Dendritic cell treated with granulocyte-macrophage colony-stimulating factor and Interleukin-4, amounts not matched to agents 40 ng/mL and 50 ng/mL, for 4 days (primary cell): ENCODE measurements around the gene SLC40A1.

Experiments used
- H3K27ac Mint-ChIP-seq: one replicate; pipeline ENCODE4 v1.8.0; 2022; ENCODE audit warnings: mild to moderate bottlenecking, mixed read lengths
- H3K27me3 Mint-ChIP-seq: one replicate; pipeline ENCODE4 v1.8.0; 2022; ENCODE audit warnings: mild to moderate bottlenecking, mixed read lengths
- H3K36me3 Mint-ChIP-seq: one replicate; pipeline ENCODE4 v1.8.0; 2022; ENCODE audit warnings: low read depth, mixed read lengths
- H3K4me1 Mint-ChIP-seq: one replicate; pipeline ENCODE4 v1.8.0; 2022; ENCODE audit warnings: low read depth, mixed read lengths
- H3K4me3 Mint-ChIP-seq: one replicate; pipeline ENCODE4 v1.8.0; 2022; ENCODE audit warnings: mild to moderate bottlenecking, moderate library complexity, mixed read lengths
- H3K9me3 Mint-ChIP-seq: one replicate; pipeline ENCODE4 v1.8.0; 2022; ENCODE audit warnings: mixed read lengths
- intact Hi-C: fragments of 100-400 bp; cut with micrococcal nuclease; formaldehyde crosslinking; loops from one replicate; pipeline ENCODE4 v1.15.0; 2022

Gene SLC40A1

DNA sequence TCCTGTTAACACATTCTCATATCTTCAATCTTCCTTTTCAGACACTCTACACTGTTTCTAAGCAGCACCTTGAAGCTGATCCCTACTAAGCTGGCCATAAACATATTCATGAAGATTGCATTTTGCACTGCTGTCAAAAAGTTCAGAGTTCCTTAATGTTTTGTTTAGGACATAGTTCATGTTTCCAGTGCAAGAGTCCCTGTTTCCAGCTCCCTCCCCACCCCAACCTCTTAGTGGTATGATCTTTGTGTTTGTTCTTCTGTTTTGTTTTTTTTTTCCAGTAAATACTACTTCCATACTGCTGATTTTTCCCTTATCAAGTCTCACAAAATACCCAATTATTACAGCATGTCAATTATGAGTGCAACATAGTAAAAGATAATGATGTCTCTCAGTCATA, 4.1 kb upstream of the SLC40A1 start:
- no peaks in the 10 kb centered on the region for H3K9me3 Mint-ChIP-seq
- H3K4me3 Mint-ChIP-seq = no peak overlapping the region
- H3K36me3 Mint-ChIP-seq = peaks cover 9% of the 10 kb centered on the region
- intact Hi-C loops = loop anchor here (5.0 kb wide), 2 partner anchors 33 to 142 kb away; partner anchors contain the start of gene WDR75
- peaks cover 47% of the 10 kb centered on the region for H3K4me1 Mint-ChIP-seq
- H3K27me3 Mint-ChIP-seq = peaks cover 14% of the 10 kb centered on the region
- H3K27ac Mint-ChIP-seq = peak overlapping the region; percentile 43

DNA sequence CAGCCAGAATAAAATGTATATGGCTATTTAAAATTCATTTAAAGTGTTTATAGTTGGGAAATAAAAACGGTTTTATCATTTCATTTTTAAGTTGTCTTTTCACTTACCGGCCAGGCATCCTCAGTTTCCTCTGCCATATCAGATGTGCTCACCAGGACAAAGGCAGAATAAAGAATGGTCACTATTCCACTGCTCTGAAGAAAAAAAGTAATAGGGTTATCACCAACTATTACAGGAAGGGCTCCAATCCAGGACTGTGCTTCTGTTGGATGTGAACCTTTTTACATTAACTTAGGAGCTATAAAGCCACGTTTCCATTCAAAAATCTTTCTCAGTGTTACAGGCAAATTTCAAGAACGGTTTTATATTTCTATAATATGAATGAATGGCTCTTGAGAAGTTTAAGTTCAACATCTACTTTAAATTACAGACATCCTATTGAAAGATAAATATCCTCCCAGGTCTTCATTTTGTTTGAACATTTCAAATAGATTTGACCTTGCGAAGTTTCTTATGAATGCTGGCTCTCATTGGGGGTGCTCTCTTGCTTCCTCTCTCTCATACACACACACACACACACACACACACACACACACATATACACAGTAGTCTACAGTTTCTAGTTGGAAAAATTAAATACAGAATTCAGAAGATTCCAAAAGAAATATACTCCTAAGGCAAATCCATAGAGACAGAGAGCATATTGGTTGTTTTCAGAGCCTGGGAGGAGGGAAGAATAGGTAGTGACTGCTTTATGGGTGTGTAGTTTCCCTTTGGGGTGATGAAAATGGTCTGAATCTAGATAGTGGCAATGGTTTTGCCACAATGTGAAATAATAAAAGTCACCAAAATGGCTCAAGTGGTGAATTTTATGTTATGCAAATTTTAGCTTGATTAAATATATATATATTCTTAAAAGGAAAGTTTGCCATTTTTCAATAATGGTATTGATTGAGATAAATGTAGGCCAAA, 2.9 kb upstream of the SLC40A1 start:
- no peak overlapping the region for H3K27ac Mint-ChIP-seq
- no peaks in the 10 kb centered on the region for H3K9me3 Mint-ChIP-seq
- H3K4me3 Mint-ChIP-seq = no peak overlapping the region
- peaks cover 15% of the 10 kb centered on the region for H3K36me3 Mint-ChIP-seq
- intact Hi-C loops = loop anchor here (5.0 kb wide), 2 partner anchors 34 to 141 kb away; partner anchors contain the start of gene WDR75
- H3K27me3 Mint-ChIP-seq = peaks cover 14% of the 10 kb centered on the region
- peaks cover 51% of the 10 kb centered on the region for H3K4me1 Mint-ChIP-seq

DNA sequence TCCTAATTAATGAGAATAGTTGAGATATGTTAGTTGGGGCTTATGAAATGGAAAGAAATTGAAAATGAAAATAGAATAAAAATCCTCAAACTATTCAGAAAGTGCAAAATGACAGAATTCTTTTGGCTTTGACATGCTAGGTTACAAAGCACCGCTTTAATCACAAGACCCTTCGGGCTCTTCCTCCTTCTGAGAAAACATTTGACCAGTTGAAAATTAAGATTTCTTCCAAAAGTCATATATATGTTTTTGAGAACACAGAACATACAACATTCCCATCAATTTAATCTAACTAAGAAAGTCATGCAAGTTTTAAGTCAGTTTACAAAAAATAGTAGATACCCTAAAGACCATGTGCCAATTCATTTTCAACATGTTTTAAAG, 2.2 kb upstream of the SLC40A1 start:
- peaks cover 14% of the 10 kb centered on the region for H3K27me3 Mint-ChIP-seq
- H3K9me3 Mint-ChIP-seq = no peaks in the 10 kb centered on the region
- no peak overlapping the region for H3K4me3 Mint-ChIP-seq
- peak overlapping the region; percentile 21 for H3K27ac Mint-ChIP-seq
- intact Hi-C loops = loop anchor here (5.0 kb wide), 2 partner anchors 34 to 140 kb away; partner anchors contain the start of gene WDR75
- peaks cover 56% of the 10 kb centered on the region for H3K4me1 Mint-ChIP-seq
- peaks cover 15% of the 10 kb centered on the region for H3K36me3 Mint-ChIP-seq

DNA sequence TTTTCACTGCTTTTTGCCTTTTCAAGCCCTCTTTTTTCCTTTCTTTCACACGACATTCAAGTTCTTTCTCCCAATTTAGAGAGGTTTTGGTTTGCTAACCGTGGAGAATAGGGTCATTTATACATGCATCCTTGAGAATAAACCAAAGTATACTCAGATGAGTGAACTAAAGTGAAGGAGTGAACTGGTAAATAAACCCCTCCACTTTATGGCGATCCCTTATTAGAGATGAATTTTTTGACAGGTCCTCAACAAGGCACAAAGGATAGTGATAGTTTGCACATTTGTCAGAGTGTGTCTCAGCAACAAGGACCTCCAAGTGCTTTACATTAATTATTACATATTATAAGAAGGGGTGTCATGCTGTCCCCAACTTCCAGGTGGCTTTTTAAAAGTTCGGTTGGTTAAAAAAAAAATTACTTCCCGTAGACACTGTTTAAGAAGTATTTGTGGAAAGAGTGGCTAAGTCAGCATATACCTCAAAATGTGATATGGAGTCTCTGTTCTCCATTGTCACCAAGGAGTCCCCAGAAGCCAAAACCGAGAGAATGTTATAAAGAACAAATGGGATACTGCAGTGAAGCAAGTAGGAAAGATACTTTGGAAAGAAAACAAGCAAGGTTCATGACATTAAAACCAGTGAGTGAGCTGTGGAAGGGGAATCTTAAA, 1.7 kb upstream of the SLC40A1 start:
- Mint-ChIP-seq H3K36me3 (peaks cover 18% of the 10 kb centered on the region), H3K4me3 (no peak overlapping the region), H3K4me1 (peaks cover 60% of the 10 kb centered on the region), H3K27ac (peak overlapping the region; percentile 76), H3K9me3 (no peaks in the 10 kb centered on the region), H3K27me3 (peaks cover 14% of the 10 kb centered on the region)
- intact Hi-C loops = loop anchor here (5.0 kb wide), 2 partner anchors 35 to 140 kb away; partner anchors contain the start of gene WDR75

DNA sequence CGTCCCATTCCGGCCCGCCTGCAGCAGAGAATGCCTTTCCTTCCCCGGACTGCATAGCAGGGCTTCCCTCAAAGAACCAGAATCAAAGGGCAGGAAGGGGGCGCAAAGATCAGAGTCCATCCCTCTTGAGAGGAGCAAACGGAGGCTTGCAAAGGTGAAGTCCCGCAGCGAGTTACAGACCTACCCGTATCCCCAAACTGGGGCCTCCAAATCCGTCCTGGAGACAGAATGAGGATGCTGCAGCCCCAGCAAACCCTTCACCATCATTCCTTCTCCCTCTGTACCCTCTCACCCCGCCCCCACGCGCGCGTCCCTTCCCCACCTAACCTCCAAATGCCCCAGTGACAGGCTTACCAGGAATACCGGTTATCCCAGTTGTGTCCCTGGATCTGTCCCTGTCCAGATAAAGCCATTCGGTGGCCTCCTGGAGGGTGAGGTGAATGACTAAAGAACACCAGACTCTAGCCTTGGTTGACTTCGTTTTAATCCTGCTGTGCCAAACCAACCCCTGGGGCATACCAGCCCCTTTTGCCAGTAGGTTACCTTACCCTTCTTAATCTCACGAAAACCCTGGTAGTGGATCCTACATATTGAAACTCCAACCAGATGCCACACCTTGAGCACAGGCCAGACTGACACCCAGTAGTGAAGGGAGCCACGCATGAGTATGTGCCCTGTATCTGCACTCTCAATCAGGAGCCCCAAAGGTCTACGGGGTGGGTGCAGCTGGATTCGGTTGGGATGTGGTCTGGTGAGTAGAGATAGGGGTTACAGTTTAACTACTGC, 961 bp upstream of the SLC40A1 start:
- Mint-ChIP-seq H3K9me3 (no peaks in the 10 kb centered on the region), H3K27ac (peak overlapping the region; percentile 76), H3K4me1 (peaks cover 67% of the 10 kb centered on the region), H3K27me3 (peaks cover 14% of the 10 kb centered on the region), H3K36me3 (peaks cover 24% of the 10 kb centered on the region), H3K4me3 (peak overlapping the region; percentile 92)
- intact Hi-C loops = loop anchor here (5.0 kb wide), 2 partner anchors 36 to 139 kb away; partner anchors contain the start of gene WDR75

GRCh38 chr2:189580241-189580651, 340 bp downstream of the SLC40A1 start:
- Mint-ChIP-seq H3K36me3 (peaks cover 32% of the 10 kb centered on the region), H3K4me1 (peaks cover 68% of the 10 kb centered on the region), H3K4me3 (peak overlapping the region; percentile 92), H3K27me3 (peaks cover 14% of the 10 kb centered on the region), H3K9me3 (no peaks in the 10 kb centered on the region), H3K27ac (peak overlapping the region; percentile 76)
- intact Hi-C loops = loop anchor here (5.0 kb wide), 2 partner anchors 37 to 138 kb away; partner anchors contain the start of gene WDR75

GRCh38 chr2:189579585-189580186, 900 bp downstream of the SLC40A1 start:
- peaks cover 70% of the 10 kb centered on the region for H3K4me1 Mint-ChIP-seq
- peak overlapping the region; percentile 76 for H3K27ac Mint-ChIP-seq
- intact Hi-C loops = loop anchor here (5.0 kb wide), 3 partner anchors 38 to 137 kb away; partner anchors contain the start of gene WDR75
- peak overlapping the region; percentile 92 for H3K4me3 Mint-ChIP-seq
- H3K36me3 Mint-ChIP-seq = peaks cover 38% of the 10 kb centered on the region
- peaks cover 14% of the 10 kb centered on the region for H3K27me3 Mint-ChIP-seq
- H3K9me3 Mint-ChIP-seq = no peaks in the 10 kb centered on the region

GRCh38 chr2:189578272-189578950, 2.2 kb downstream of the SLC40A1 start:
- H3K4me1 Mint-ChIP-seq = peaks cover 66% of the 10 kb centered on the region
- peaks cover 14% of the 10 kb centered on the region for H3K27me3 Mint-ChIP-seq
- H3K4me3 Mint-ChIP-seq = peak overlapping the region; percentile 92
- no peak overlapping the region for H3K27ac Mint-ChIP-seq
- intact Hi-C loops = loop anchor here (5.0 kb wide), 1 partner anchor 111 kb away; no protein-coding TSS in a partner anchor
- peaks cover 48% of the 10 kb centered on the region for H3K36me3 Mint-ChIP-seq
- no peaks in the 10 kb centered on the region for H3K9me3 Mint-ChIP-seq

GRCh38 chr2:189577121-189577520, 3.5 kb downstream of the SLC40A1 start:
- intact Hi-C loops = loop anchor here (5.0 kb wide), 1 partner anchor 110 kb away; no protein-coding TSS in a partner anchor
- H3K36me3 Mint-ChIP-seq = peaks cover 60% of the 10 kb centered on the region
- peak overlapping the region; percentile 20 for H3K27ac Mint-ChIP-seq
- H3K27me3 Mint-ChIP-seq = peaks cover 10% of the 10 kb centered on the region
- no peaks in the 10 kb centered on the region for H3K9me3 Mint-ChIP-seq
- H3K4me1 Mint-ChIP-seq = peaks cover 64% of the 10 kb centered on the region
- peak overlapping the region; percentile 60 for H3K4me3 Mint-ChIP-seq

DNA sequence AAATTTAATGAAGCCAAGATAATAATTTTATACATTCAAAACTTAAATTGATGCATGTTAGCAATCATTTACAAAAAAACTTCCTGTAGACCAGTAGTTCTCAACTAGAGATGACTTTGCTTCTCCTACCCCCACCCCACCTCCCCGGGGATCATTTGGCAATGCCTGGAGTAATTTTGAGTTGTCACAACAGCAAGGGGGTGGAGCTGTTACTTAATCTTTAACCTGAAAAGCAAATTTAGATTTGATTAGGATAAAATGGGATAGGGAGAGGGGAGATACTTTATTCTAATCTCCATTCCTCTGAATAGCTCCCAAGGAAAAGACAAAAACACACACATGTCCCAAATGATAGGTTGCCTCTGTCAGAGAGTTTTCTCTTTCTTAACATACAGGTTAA, 4.2 kb downstream of the SLC40A1 start:
- no peak overlapping the region for H3K4me3 Mint-ChIP-seq
- H3K9me3 Mint-ChIP-seq = no peaks in the 10 kb centered on the region
- peaks cover 61% of the 10 kb centered on the region for H3K4me1 Mint-ChIP-seq
- no peak overlapping the region for H3K27ac Mint-ChIP-seq
- H3K36me3 Mint-ChIP-seq = peaks cover 66% of the 10 kb centered on the region
- peaks cover 3% of the 10 kb centered on the region for H3K27me3 Mint-ChIP-seq
- intact Hi-C loops = loop anchor here (5.0 kb wide), 1 partner anchor 109 kb away; no protein-coding TSS in a partner anchor

DNA sequence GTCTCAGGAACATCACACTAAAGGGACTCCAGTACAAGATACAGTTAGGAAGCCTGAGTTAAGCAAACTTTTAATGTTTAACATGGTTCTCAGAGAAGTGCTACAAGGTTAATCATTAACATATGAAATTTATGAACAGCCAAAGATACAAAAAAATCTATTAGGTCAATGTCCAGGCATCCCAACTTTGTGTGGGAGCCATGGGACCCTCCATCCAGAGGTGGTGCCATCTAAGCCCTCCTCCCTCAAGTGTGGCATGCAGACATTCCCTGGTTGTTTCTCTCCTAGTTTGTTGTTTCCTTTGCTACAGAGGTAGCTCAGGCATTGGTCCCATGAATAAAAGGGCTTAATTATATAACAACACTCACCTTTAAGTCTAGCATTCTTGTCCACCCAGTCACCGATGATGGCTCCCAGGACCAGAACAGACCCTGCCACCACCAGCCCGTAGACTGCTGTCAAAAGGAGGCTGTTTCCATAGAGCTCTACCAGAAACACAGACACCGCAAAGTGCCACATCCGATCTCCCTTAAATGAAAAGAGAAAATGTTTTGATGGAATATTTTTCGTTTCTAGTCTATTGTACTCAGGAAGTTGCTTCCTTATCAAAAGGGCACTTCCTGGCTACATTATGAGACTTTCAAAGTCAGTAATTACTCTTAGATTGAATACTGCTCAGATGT, 5.7 kb downstream of the SLC40A1 start:
- Mint-ChIP-seq H3K4me1 (peaks cover 62% of the 10 kb centered on the region), H3K27ac (no peak overlapping the region), H3K27me3 (no peaks in the 10 kb centered on the region), H3K9me3 (no peaks in the 10 kb centered on the region), H3K36me3 (peaks cover 68% of the 10 kb centered on the region), H3K4me3 (no peak overlapping the region)
- intact Hi-C loops = loop anchor here (5.0 kb wide), 1 partner anchor 108 kb away; no protein-coding TSS in a partner anchor

DNA sequence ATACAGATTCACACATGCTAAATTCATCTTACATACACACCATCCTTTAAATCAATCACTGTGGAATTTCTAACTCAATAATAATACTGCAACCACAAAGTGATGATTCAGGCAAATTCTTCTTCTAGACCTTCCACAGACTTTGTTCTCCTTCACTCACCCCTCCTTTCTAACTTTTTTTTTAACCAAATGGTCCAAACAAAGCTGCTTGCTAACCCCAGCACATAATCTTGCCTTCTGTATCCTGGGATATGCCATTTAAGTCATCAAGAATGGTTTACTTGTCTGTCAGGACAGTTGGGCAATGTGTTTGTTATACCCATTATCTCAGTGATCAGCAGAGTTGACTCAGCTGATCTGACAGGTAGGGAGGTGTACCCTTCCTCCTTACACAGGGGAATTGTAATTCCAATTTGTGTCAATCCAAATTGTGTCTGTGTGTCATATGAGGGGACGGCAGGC, 10.0 kb downstream of the SLC40A1 start:
- H3K27ac Mint-ChIP-seq = peak overlapping the region; percentile 22
- peaks cover 78% of the 10 kb centered on the region for H3K36me3 Mint-ChIP-seq

More for the DNA sequence above, 10.0 kb downstream of the SLC40A1 start:
- Mint-ChIP-seq H3K4me3 (no peak overlapping the region), H3K4me1 (peaks cover 63% of the 10 kb centered on the region), H3K9me3 (no peaks in the 10 kb centered on the region), H3K27me3 (no peaks in the 10 kb centered on the region)
- intact Hi-C loops = no loop called here
